Measurements from ENCODE around the gene PIGU.

Gene PIGU

DNA sequence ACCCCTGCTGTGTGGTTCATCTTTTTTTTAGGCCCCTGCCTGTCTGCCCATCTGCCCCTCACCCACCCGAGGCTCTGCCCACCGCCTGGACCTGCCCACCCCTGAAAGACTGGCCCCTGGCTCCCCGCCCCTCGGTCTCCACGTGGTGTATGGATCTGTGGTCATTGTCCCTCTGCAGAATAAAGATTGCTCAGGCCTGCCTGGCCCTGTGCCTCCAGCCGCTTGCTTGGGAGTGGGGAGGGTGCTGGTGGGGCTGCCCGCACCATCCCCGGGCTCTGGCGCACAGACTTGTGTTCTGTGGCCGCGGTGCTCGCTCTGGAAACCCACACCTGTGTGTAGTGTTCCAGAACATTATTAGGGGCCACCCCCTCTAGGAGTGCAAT, 116.8 kb downstream of the PIGU start:
- H3K4me3 ChIP-seq (ENCODE audit: low read depth, low read length): no peak overlapping the region
- TF ChIP-seq, protein P1, sequence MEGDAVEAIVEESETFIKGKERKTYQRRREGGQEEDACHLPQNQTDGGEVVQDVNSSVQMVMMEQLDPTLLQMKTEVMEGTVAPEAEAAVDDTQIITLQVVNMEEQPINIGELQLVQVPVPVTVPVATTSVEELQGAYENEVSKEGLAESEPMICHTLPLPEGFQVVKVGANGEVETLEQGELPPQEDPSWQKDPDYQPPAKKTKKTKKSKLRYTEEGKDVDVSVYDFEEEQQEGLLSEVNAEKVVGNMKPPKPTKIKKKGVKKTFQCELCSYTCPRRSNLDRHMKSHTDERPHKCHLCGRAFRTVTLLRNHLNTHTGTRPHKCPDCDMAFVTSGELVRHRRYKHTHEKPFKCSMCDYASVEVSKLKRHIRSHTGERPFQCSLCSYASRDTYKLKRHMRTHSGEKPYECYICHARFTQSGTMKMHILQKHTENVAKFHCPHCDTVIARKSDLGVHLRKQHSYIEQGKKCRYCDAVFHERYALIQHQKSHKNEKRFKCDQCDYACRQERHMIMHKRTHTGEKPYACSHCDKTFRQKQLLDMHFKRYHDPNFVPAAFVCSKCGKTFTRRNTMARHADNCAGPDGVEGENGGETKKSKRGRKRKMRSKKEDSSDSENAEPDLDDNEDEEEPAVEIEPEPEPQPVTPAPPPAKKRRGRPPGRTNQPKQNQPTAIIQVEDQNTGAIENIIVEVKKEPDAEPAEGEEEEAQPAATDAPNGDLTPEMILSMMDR (IDR thresholded peaks at IDR 0.05; ENCODE audit: low read depth, low read length): no peak

DNA sequence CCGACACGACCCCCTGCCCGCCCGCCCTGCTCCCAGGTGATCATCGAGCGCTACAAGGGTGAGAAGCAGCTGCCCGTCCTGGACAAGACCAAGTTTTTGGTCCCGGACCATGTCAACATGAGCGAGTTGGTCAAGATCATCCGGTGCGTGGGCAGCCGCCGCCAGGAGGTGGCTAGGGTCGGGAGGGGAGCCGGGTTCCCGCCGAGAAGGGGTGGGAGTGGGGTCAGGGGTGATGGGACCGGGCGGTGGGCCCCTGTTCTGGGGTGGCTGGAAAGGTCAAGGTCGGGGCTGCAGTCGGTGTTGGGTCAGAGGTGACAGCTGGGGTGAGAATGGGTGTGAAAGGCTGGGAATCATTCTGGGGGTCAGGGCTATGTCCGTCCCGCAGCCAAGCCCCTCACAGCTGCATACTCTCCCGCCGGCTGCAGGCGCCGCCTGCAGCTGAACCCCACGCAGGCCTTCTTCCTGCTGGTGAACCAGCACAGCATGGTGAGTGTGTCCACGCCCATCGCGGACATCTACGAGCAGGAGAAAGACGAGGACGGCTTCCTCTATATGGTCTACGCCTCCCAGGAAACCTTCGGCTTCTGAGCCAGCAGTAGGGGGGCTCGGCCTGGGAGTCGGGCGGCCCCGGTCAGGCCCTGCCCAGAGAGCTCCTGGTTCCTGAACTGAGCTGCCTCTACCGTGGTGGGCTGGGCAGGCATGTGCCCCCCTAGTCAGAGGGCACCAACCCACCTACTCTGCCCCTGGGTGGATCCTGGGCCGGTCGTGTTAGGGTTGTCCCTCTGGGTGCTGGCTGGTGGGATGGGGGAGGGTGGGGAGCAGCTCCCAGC, 117.4 kb downstream of the PIGU start:
- TF ChIP-seq, protein P1 (IDR thresholded peaks at IDR 0.05; ENCODE audit: low read depth, low read length): no peak
- H3K4me3 ChIP-seq (ENCODE audit: low read depth, low read length): peak overlapping the region; percentile 71

DNA sequence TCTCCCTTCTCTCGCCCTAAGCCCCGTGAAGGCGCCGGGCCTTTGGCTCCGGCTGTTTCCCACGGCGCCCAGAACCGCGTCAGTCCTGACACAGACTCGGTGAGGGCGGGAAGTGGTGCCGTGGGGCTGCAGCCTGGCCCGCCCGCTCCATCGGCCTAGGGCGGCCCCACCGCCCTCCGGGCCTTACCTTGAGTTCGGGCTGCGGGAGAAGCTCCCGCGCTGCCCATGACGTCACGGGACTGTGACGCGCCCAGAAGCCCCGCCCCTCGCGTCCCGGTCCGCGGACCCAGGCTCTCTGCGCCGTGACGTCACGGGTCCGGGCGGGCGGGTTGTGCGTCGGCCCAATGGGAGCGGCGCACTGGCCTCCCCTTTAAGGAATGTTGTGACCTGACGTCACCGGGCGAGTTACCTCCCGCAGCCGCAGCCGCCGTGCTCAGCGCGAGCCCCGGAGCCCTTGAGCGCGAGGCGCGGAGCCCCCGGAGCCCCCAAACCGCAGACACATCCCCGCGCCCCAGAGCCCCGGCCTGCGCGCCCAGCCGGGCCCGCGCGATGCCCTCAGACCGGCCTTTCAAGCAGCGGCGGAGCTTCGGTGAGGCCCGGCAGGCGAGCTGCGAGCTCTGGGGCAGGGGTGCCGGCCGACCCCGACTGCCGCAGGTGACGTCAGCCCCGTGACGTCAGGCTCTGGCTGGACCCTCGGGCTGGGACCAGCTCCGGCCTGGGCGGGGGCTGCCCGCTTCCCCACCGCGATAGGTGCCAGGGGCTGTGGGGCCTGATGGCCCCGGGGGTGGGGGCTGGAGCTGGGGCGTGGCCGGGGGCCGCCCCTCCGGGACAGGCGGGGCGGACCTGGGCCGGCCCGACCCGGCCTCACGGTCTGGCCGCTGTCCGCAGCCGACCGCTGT, 118.3 kb downstream of the PIGU start, which contains the start of gene MAP1LC3A:
MAP1LC3A (plus strand) TSS at position 399 of the 899 bp plus-strand sequence; CDS start at position 550, 151 bp downstream.
- peak within 1 kb of the TSS; percentile 71 for H3K4me3 ChIP-seq (ENCODE audit: low read depth, low read length)
- TF ChIP-seq, protein P1 (IDR thresholded peaks at IDR 0.05; ENCODE audit: low read depth, low read length): no peak

DNA sequence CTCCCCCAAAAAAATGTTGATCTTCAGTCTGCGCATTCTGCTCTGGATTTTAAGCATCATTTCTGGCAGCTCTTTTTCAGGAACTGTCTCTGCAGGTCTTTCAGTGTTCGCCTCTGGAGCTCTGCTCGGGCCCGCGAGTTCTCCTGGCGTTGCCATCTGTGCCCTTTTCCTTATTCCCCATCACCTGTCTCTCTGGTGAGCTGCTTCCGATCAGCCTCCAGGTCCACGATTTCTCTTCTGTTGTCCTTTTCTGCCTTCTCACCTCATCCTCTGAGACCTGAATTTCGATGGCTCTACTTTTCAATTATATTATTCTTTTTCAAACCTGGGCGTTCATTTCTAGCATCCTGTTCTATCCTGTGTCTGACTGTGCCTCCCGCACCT, 119.0 kb downstream of the PIGU start:
- peak overlapping the region; percentile 71 for H3K4me3 ChIP-seq (ENCODE audit: low read depth, low read length)
- TF ChIP-seq, protein P1 (IDR thresholded peaks at IDR 0.05; ENCODE audit: low read depth, low read length): no peak

DNA sequence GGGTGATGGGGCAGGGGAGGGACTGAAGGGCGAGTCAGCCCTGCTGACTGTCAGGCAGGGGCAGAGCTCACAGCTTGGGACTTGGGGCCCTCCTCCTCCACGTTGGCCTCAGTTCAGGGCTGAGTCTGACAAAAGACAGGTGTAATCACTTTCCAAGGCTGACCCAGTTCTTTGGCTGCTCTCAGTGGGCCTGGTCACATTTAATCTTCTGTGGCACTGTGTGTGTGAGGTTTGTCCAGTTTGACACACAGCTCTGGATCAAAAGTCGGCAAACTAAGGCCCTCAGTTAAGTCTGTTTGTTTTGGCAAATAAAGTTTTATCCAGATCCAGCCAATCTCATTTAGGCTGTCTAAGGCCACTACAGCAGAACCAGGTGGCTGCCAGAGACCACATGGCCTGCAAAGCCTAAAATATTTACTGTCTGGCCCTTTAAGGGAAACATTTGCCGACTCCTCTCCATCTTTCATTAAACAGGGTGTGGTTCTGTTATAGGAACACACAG, 123.5 kb downstream of the PIGU start:
- no peak overlapping the region for H3K4me3 ChIP-seq (ENCODE audit: low read depth, low read length)
- TF ChIP-seq, protein P1 (IDR thresholded peaks at IDR 0.05; ENCODE audit: low read depth, low read length): no peak

DNA sequence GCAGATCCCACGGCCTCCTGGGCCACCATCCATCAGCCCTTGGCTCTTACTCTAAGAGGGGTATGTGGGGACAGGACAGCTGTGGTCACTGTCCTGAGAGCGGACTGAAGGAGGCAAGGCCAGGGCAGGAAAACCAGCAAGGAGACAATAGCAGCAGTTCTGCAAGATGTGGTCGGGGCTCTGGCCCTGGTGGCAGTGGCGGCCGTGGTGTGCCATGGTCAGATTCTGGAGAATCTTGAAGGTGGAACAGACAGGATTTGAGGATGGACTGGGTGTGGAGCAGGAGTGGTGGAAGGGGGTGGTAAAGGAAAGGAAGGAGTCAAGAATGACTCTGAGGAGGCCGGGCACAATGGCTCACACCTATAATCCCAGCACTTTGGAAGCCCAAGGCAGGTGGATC, 124.3 kb downstream of the PIGU start:
- H3K4me3 ChIP-seq (ENCODE audit: low read depth, low read length): no peak overlapping the region
- TF ChIP-seq, protein P1 (IDR thresholded peaks at IDR 0.05; ENCODE audit: low read depth, low read length): no peak

All from WI38 (cell line).